ENCODE results near the gene BCAT1. TPM values are rescaled to one million over a fixed set of nuclear protein-coding genes. Genes with fewer than 3 reads are reported as not detected.
"Not testable (repeated sequence)": the region's sequence is repeated elsewhere in the genome, so short reads cannot be mapped to it uniquely, and the experiment has no call there.

Gene BCAT1
- total RNA-seq, 2 experiments from 2014 or later = 16.4 to 16.7 TPM

- CTCF ChIA-PET = interaction anchor here (0.5 kb wide), 1 partner anchor 297 kb away, joined by 3 read pairs; no protein-coding TSS in a partner anchor
Observed at GRCh38 chr12:24979329-24979728, 30.4 kb upstream of the BCAT1 start.

DNA sequence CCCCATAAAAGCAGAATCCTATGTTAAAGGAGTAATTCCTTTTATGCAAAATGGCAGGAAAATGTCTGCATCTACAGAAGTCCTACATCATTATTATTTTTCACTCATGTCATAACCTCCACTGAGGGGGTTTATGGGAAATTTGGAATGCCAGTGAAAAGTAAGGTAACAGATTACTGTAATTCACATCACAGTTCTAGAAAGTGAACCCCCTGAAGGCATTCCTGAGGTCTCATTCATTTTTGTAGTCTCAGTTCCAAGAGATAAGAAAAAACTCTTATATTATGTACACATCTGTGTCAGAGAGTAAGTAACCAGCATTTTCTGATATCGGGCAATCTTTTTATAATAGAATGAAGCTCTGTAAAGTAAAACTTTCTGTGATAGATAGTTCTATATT, 28.8 kb upstream of the BCAT1 start:
- peaks cover 3% of the 10 kb centered on the region for H3K27me3 Mint-ChIP-seq (ENCODE audit: low read depth)
- no peaks in the 10 kb centered on the region for H3K36me3 Mint-ChIP-seq (ENCODE audit: low read depth)
- H3K9me3 Mint-ChIP-seq = peaks cover 5% of the 10 kb centered on the region
- H3K4me1 Mint-ChIP-seq (ENCODE audit: low read depth) = peaks cover 2% of the 10 kb centered on the region
- CTCF ChIA-PET = no interaction called here
- intact Hi-C loops (cut with micrococcal nuclease) = no loop called here
- H3K27ac Mint-ChIP-seq = no peak overlapping the region
- DNase-seq = no peak
- no peak overlapping the region for H3K4me3 Mint-ChIP-seq

More at GRCh38 chr12:24979329-24979728, 30.4 kb upstream of the BCAT1 start:
- Mint-ChIP-seq H3K4me1 (ENCODE audit: low read depth) (peaks cover 2% of the 10 kb centered on the region), H3K27me3 (ENCODE audit: low read depth) (no peaks in the 10 kb centered on the region), H3K9me3 (peaks cover 11% of the 10 kb centered on the region), H3K36me3 (ENCODE audit: low read depth) (peaks cover 4% of the 10 kb centered on the region), H3K27ac (no peak overlapping the region), H3K4me3 (no peak overlapping the region)
- intact Hi-C loops (cut with micrococcal nuclease) = no loop called here
- no peak for DNase-seq

- H3K9me3 Mint-ChIP-seq = no peaks in the 10 kb centered on the region
Observed at GRCh38 chr12:24977060-24977459, 28.2 kb upstream of the BCAT1 start.

GRCh38 chr12:24975425-24975824, 26.5 kb upstream of the BCAT1 start:
- DNase-seq = no peak
- H3K36me3 Mint-ChIP-seq (ENCODE audit: low read depth) = no peaks in the 10 kb centered on the region

More at GRCh38 chr12:24977060-24977459, 28.2 kb upstream of the BCAT1 start:
- H3K4me1 Mint-ChIP-seq (ENCODE audit: low read depth) = peaks cover 2% of the 10 kb centered on the region
- no peak for DNase-seq
- H3K4me3 Mint-ChIP-seq = no peak overlapping the region
- H3K36me3 Mint-ChIP-seq (ENCODE audit: low read depth) = no peaks in the 10 kb centered on the region
- no peak overlapping the region for H3K27ac Mint-ChIP-seq
- H3K27me3 Mint-ChIP-seq (ENCODE audit: low read depth) = peaks cover 3% of the 10 kb centered on the region
- CTCF ChIA-PET = no interaction called here
- intact Hi-C loops (cut with micrococcal nuclease) = no loop called here

GRCh38 chr12:24974216-24974615, 25.3 kb upstream of the BCAT1 start:
- H3K4me1 Mint-ChIP-seq (ENCODE audit: low read depth) = peaks cover 2% of the 10 kb centered on the region
- no peak for DNase-seq
- H3K4me3 Mint-ChIP-seq = no peak overlapping the region
- CTCF ChIA-PET = no interaction called here
- peaks cover 3% of the 10 kb centered on the region for H3K27me3 Mint-ChIP-seq (ENCODE audit: low read depth)
- no peak overlapping the region for H3K27ac Mint-ChIP-seq
- no peaks in the 10 kb centered on the region for H3K36me3 Mint-ChIP-seq (ENCODE audit: low read depth)
- no peaks in the 10 kb centered on the region for H3K9me3 Mint-ChIP-seq
- intact Hi-C loops (cut with micrococcal nuclease) = no loop called here

More at GRCh38 chr12:24975425-24975824, 26.5 kb upstream of the BCAT1 start:
- intact Hi-C loops (cut with micrococcal nuclease) = no loop called here
- Mint-ChIP-seq H3K27ac (no peak overlapping the region), H3K4me3 (no peak overlapping the region), H3K4me1 (ENCODE audit: low read depth) (peaks cover 2% of the 10 kb centered on the region), H3K9me3 (no peaks in the 10 kb centered on the region), H3K27me3 (ENCODE audit: low read depth) (peaks cover 3% of the 10 kb centered on the region)
- CTCF ChIA-PET = interaction anchor here (0.7 kb wide), 1 partner anchor 11 kb away, joined by 3 read pairs; no protein-coding TSS in a partner anchor

DNA sequence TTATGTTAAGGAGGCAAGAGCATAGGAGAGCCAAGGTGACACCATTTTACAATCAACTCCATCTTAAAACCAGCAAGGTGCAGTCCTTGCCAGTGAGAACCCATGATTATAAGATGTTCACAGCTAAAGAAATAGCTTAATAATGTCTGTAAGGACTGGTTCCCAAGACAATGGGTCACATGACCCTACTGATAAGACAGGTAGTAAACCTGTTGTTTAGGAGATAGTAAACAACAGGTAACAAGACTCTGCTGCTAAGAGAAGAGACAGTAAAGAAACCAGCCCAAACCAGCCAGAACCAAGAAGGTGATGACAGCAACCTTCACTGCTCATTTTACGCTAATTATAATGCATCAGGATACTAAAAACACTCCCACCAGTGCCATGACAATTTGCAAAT, 23.2 kb upstream of the BCAT1 start:
- no peak for DNase-seq
- Mint-ChIP-seq H3K27ac (no peak overlapping the region), H3K4me1 (ENCODE audit: low read depth) (peaks cover 1% of the 10 kb centered on the region), H3K9me3 (no peaks in the 10 kb centered on the region), H3K4me3 (no peak overlapping the region), H3K27me3 (ENCODE audit: low read depth) (peaks cover 3% of the 10 kb centered on the region), H3K36me3 (ENCODE audit: low read depth) (no peaks in the 10 kb centered on the region)
- CTCF ChIA-PET = interaction anchor here (0.7 to 2.3 kb wide), 4 partner anchors 10 to 1982 kb away, joined by 3 to 10 read pairs (median 4); no protein-coding TSS in a partner anchor
- intact Hi-C loops (cut with micrococcal nuclease) = no loop called here

GRCh38 chr12:24970177-24970576, 21.3 kb upstream of the BCAT1 start:
- no peaks in the 10 kb centered on the region for H3K36me3 Mint-ChIP-seq (ENCODE audit: low read depth)
- H3K27ac Mint-ChIP-seq = no peak overlapping the region
- no peaks in the 10 kb centered on the region for H3K9me3 Mint-ChIP-seq
- CTCF ChIA-PET = no interaction called here
- no peaks in the 10 kb centered on the region for H3K4me1 Mint-ChIP-seq (ENCODE audit: low read depth)
- no peak overlapping the region for H3K4me3 Mint-ChIP-seq
- intact Hi-C loops (cut with micrococcal nuclease) = no loop called here
- H3K27me3 Mint-ChIP-seq (ENCODE audit: low read depth) = peaks cover 3% of the 10 kb centered on the region
- no peak for DNase-seq

GRCh38 chr12:24966951-24967564, 18.2 kb upstream of the BCAT1 start:
- CTCF ChIA-PET = no interaction called here
- Mint-ChIP-seq H3K36me3 (ENCODE audit: low read depth) (peaks cover 4% of the 10 kb centered on the region), H3K4me3 (no peak overlapping the region), H3K27ac (no peak overlapping the region), H3K4me1 (ENCODE audit: low read depth) (no peaks in the 10 kb centered on the region), H3K27me3 (ENCODE audit: low read depth) (no peaks in the 10 kb centered on the region), H3K9me3 (peaks cover 5% of the 10 kb centered on the region)
- DNase-seq = no peak
- intact Hi-C loops (cut with micrococcal nuclease) = no loop called here

DNA sequence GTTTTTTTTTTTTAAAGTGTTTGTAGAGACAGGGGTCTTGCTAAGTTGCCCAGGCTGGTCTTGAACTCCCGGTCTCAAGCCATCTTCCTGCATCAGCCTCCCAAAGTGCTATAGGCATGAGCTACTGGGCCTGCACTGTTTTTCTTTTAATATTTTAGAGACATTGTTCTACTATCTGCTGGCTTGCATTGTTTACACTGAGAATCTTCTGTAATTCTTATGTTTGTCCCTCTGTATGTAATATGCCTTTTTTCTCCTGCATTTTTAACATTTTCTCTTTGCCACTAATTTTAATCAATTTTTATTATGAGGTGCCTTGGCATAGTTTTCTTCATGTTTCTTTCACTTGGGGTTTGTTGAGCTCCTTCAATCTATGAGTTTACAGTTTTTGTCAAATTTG, 15.4 kb upstream of the BCAT1 start:
- H3K4me3 Mint-ChIP-seq = no peak overlapping the region
- CTCF ChIA-PET = interaction anchor here (1.2 to 1.6 kb wide), 2 partner anchors 12 to 27 kb away, joined by 3 to 7 read pairs; no protein-coding TSS in a partner anchor

DNA sequence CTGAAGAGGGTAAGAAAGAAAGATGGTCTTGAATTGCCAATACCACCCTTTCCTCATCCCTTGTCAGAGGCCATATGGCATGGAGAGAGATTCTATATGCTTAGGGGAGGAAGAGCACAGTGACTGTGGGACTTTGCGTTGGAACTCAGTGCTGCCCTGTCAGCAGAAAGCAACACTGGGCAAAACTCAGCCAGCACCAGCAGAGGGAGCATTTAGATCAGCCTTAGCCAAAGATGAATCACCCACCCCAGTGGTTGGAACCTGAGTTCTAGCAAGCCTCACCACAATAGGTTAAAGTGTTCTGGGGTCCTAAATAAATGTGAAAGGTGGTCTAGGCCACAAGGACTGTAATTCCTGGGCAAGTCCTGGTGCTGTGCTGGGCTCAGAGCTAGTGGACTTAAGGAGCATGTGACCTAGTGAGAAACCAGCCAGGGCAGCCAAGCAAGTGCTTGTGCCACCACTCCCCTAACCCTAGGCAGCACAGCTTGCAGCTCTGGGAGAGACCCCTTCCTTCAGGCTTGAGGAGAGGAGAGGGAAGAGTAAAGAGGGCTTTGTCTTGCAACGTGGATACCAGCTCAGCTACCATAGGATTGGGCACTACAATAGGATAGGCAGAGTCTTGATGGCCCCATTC, 11.4 kb upstream of the BCAT1 start:
- peaks cover 17% of the 10 kb centered on the region for H3K27me3 Mint-ChIP-seq (ENCODE audit: low read depth)
- peak; percentile 76 for DNase-seq
- intact Hi-C loops (cut with micrococcal nuclease) = loop anchor here (1.0 to 2.0 kb wide), 3 partner anchors 30 to 195 kb away; no protein-coding TSS in a partner anchor
- H3K4me3 Mint-ChIP-seq = no peak overlapping the region
- peaks cover 7% of the 10 kb centered on the region for H3K9me3 Mint-ChIP-seq
- H3K27ac Mint-ChIP-seq = no peak overlapping the region
- H3K4me1 Mint-ChIP-seq (ENCODE audit: low read depth) = peaks cover 23% of the 10 kb centered on the region
- peaks cover 4% of the 10 kb centered on the region for H3K36me3 Mint-ChIP-seq (ENCODE audit: low read depth)
- CTCF ChIA-PET = interaction anchor here (0.7 to 2.7 kb wide), 3 partner anchors 12 to 194 kb away, joined by 3 to 10 read pairs (median 4); no protein-coding TSS in a partner anchor

More for the DNA sequence above, 15.4 kb upstream of the BCAT1 start:
- intact Hi-C loops (cut with micrococcal nuclease) = no loop called here
- Mint-ChIP-seq H3K27me3 (ENCODE audit: low read depth) (peaks cover 11% of the 10 kb centered on the region), H3K9me3 (peaks cover 7% of the 10 kb centered on the region), H3K27ac (no peak overlapping the region), H3K36me3 (ENCODE audit: low read depth) (peaks cover 4% of the 10 kb centered on the region), H3K4me1 (ENCODE audit: low read depth) (peaks cover 10% of the 10 kb centered on the region)
- DNase-seq = no peak

DNA sequence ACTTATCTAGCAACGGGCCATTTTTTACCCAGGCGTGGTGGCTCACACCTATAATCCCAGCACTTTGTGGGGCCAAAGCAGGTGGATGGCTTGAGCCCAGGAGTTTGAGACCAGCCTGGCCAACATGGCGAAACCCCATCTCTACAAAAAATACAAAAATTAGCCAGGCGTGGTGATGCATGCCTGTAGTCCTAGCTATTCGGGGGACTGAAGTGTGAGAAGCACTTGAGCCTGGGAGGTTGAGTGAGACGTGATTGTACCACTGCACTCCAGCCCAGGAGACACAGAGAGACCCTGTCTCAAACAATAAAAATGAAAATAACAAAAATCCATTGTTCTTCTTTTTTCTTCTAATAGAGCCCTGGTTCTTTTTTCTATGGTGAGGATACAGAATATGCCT, 7.5 kb upstream of the BCAT1 start:
- H3K27ac Mint-ChIP-seq; intact Hi-C loops (cut with micrococcal nuclease); DNase-seq; H3K9me3 Mint-ChIP-seq; H3K36me3 Mint-ChIP-seq (ENCODE audit: low read depth); H3K4me3 Mint-ChIP-seq; CTCF ChIA-PET: not testable (repeated sequence)
- peaks cover 36% of the 10 kb centered on the region for H3K27me3 Mint-ChIP-seq (ENCODE audit: low read depth)
- peaks cover 40% of the 10 kb centered on the region for H3K4me1 Mint-ChIP-seq (ENCODE audit: low read depth)

GRCh38 chr12:24955853-24956252, 7.0 kb upstream of the BCAT1 start:
- Mint-ChIP-seq H3K27me3 (ENCODE audit: low read depth) (peaks cover 38% of the 10 kb centered on the region), H3K36me3 (ENCODE audit: low read depth) (no peaks in the 10 kb centered on the region), H3K27ac (no peak overlapping the region), H3K4me3 (no peak overlapping the region), H3K9me3 (no peaks in the 10 kb centered on the region), H3K4me1 (ENCODE audit: low read depth) (peaks cover 40% of the 10 kb centered on the region)
- CTCF ChIA-PET = interaction anchor here (0.7 kb wide), 1 partner anchor 115 kb away, joined by 8 read pairs; no protein-coding TSS in a partner anchor
- DNase-seq = no peak
- intact Hi-C loops (cut with micrococcal nuclease) = loop anchor here (1.0 to 2.0 kb wide), 5 partner anchors 37 to 365 kb away; a partner anchor contains a TSS
